Neutrophil (primary cell): ENCODE results near the gene PTPRD.

Experiments used
- H3K27ac ChIP-seq: fragments of 200-600 bp; sonication (generic); 2 replicates; pipeline ENCODE4 v1.5.1; 2016; ENCODE audit warnings: mild to moderate bottlenecking, moderate library complexity
- H3K27me3 ChIP-seq: fragments of 200-600 bp; sonication (generic); 2 replicates; pipeline ENCODE4 v1.6.0; 2016; ENCODE audit warnings: mild to moderate bottlenecking
- H3K36me3 ChIP-seq: fragments of 200-600 bp; sonication (generic); 2 replicates; pipeline ENCODE4 v1.5.1; 2017
- H3K4me1 ChIP-seq, 2 experiments: fragments of 200-600 bp in 1 of 2; sonication (generic) in 1 of 2; 1 replicate in 1 of 2; 2 replicates in 1 of 2; pipeline versions ENCODE4 v1.5.1 to v1.6.1; 2013 to 2016; ENCODE audit warnings: low read depth in 1 of 2, low read length in 1 of 2, mild to moderate bottlenecking in 1 of 2, moderate library complexity in 1 of 2; ENCODE audit not compliant: control insufficient read depth in 1 of 2, insufficient read depth in 1 of 2
- H3K4me3 ChIP-seq, 2 experiments: fragments of 200-600 bp in 1 of 2; sonication (generic) in 1 of 2; 1 replicate in 1 of 2; 2 replicates in 1 of 2; pipeline ENCODE4 v1.5.1; 2013 to 2016; ENCODE audit warnings: low read depth in 1 of 2, low read length in 1 of 2, mild to moderate bottlenecking in 1 of 2, moderate library complexity in 1 of 2
- H3K9me3 ChIP-seq: fragments of 200-600 bp; sonication (generic); 2 replicates; pipeline ENCODE4 v1.5.1; 2016
- CTCF ChIP-seq: fragments of 200-600 bp; sonication (generic); IDR thresholded peaks from 2 replicates; pipeline ENCODE4 v1.5.1; 2016; ENCODE audit warnings: antibody characterized with exemption

The PTPRD gene

GRCh38 chr9:8958358-8958757 is 1654.4 kb downstream of the PTPRD start:
- no peak overlapping the region for H3K4me3 ChIP-seq
- no peaks in the 10 kb centered on the region for H3K27me3 ChIP-seq
- TF ChIP-seq CTCF = no peak
- no peak overlapping the region for H3K27ac ChIP-seq
- no peaks in the 10 kb centered on the region for H3K36me3 ChIP-seq
- no peaks in the 10 kb centered on the region for H3K4me1 ChIP-seq
- H3K9me3 ChIP-seq = no peaks in the 10 kb centered on the region

- Histone ChIP-seq H3K27ac (no peak overlapping the region), H3K27me3 (no peaks in the 10 kb centered on the region), H3K4me1 (no peaks in the 10 kb centered on the region), H3K9me3 (no peaks in the 10 kb centered on the region), H3K4me3 (no peak overlapping the region), H3K36me3 (no peaks in the 10 kb centered on the region)
- TF ChIP-seq CTCF = no peak
Observed at GRCh38 chr9:8955315-8955714, 1657.5 kb downstream of the PTPRD start.

GRCh38 chr9:8946461-8946860 is 1666.3 kb downstream of the PTPRD start:
- no peaks in the 10 kb centered on the region for H3K27me3 ChIP-seq
- H3K9me3 ChIP-seq = no peaks in the 10 kb centered on the region
- no peaks in the 10 kb centered on the region for H3K36me3 ChIP-seq
- H3K4me1 ChIP-seq = no peaks in the 10 kb centered on the region
- TF ChIP-seq CTCF = no peak
- H3K4me3 ChIP-seq = no peak overlapping the region
- no peak overlapping the region for H3K27ac ChIP-seq

GRCh38 chr9:8943392-8943791 is 1669.4 kb downstream of the PTPRD start:
- Histone ChIP-seq H3K9me3 (no peaks in the 10 kb centered on the region), H3K27me3 (no peaks in the 10 kb centered on the region), H3K36me3 (no peaks in the 10 kb centered on the region), H3K27ac (no peak overlapping the region), H3K4me1 (no peaks in the 10 kb centered on the region), H3K4me3 (no peak overlapping the region)
- no peak for TF ChIP-seq CTCF

GRCh38 chr9:8940650-8941049 is 1672.2 kb downstream of the PTPRD start:
- Histone ChIP-seq H3K4me3 (no peak overlapping the region), H3K27me3 (no peaks in the 10 kb centered on the region), H3K4me1 (no peaks in the 10 kb centered on the region), H3K36me3 (no peaks in the 10 kb centered on the region), H3K9me3 (no peaks in the 10 kb centered on the region), H3K27ac (no peak overlapping the region)
- no peak for TF ChIP-seq CTCF

GRCh38 chr9:8926461-8926860 is 1686.3 kb downstream of the PTPRD start:
- Histone ChIP-seq H3K27ac (no peak overlapping the region), H3K36me3 (no peaks in the 10 kb centered on the region), H3K9me3 (no peaks in the 10 kb centered on the region), H3K27me3 (no peaks in the 10 kb centered on the region), H3K4me1 (no peaks in the 10 kb centered on the region), H3K4me3 (no peak overlapping the region)
- TF ChIP-seq CTCF = no peak
